ENCODE measurements around the gene HRCT1.
"Not testable (repeated sequence)": the region's sequence is repeated elsewhere in the genome, so short reads cannot be mapped to it uniquely, and the experiment has no call there.

The HRCT1 gene

DNA sequence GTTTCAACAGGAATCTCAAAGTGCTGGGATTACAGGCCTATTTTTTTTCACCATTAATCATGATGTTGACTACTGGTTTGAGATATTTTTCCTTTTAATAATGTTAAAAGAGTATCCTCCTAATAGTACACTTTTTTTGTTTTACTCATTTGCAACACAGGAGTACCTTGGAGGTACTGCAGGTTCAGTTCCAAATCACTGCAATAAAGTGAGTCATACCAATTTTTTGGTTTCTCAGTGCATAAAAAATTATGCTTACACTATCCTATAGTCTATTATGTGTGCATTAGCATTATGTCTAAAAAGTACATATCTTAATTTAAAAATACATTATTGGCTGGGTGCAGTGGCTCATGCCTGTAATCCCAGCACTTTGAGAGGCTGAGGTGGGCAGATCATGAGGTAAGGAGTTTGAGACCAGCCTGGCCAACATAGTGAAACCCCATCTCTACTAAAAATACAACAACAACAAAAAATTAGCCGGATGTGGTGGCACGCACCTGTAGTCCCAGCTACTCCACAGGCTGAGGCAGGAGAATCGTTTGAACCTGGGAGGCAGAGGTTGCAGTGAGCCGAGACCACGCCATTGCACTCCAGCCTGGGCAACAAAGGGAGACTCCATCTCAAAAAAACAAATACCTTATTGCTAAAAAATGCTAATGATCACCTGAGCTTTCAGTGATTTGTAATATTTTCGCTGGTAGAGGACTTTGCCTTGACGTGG, 8.5 kb upstream of the HRCT1 start:
- not testable (repeated sequence) for DNase-seq

- no peak for DNase-seq
Observed at GRCh38 chr9:35898337-35898736, 7.7 kb upstream of the HRCT1 start.

GRCh38 chr9:35899021-35899420, 7.0 kb upstream of the HRCT1 start:
- no peak for DNase-seq

GRCh38 chr9:35903049-35903448, 3.0 kb upstream of the HRCT1 start:
- peak; percentile 62 for DNase-seq

GRCh38 chr9:35904338-35904737, 1.7 kb upstream of the HRCT1 start:
- DNase-seq, result no peak

- peak; percentile 70 for DNase-seq
Observed at GRCh38 chr9:35905051-35905781, 786 bp upstream of the HRCT1 start.

DNA sequence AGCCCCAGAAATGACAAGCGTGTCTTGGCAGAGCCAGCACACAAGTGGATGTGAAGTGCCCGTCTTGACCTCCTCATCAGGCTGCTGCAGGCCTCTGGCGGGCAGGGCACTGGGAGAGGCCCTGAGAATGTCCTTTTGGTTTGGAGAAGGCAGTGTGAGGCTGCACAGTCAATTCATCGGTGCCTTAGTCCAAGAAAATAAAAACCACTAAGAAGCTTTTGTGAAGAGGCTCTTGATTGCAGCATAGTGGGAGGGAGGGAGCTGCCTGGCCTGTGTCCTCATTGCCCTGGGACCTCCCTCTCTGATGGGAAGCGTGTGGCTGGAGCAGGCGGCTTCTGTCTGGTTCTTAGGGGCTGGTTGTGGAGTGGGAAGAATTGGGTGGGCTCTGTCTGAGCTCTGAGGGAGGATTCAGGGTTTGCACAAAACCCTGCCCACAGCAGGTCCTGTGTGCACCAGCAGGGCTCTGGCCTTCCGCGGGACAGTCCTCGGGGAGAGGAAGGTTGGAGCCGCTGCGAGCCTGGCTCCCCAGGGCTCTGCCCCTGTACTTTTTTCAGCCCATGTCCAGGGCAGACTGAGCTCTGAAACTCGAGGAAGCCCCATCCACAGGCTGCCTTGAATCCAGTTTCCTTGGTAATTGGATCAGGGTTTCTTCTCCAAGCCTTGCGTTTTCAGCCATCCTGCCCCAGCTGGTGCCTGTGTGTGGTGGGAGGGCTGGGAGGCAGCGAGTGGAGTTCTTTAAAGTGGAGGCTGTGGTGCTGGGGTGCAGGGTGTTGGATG, 1.1 kb downstream of the HRCT1 start:
- peak; percentile 84 for DNase-seq

- peak; percentile 98 for DNase-seq
Observed at GRCh38 chr9:35907711-35908503, 1.9 kb downstream of the HRCT1 start.

DNA sequence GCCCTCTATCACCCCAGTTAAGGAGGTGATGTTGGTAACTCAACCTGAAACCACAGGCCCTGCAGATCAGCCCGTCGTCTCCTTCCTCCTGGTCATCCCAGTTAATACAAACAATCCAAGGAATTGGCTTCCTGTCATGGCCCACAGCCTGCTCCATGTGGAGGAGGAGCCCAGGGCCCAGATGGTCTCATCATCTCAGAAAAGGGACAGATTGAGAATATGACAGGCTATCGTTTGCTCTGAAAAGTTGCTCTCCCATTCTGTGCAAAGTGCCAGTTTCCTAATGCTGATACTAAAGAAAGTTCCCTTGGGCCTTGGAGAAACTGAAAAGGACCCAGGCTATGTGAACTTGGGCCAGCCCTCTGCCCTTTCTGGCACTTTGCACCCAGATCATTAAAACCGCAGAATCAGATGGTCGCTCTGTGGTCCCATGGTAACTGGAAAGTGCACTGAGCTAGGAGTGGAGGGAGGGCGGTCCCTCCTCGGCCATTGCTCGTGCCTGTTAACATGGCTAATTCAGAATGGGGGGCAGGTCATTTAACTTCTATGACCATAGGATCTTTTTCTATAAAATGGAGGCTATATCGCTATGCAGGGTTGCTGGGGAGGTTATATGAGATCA, 2.6 kb downstream of the HRCT1 start:
- DNase-seq, result no peak

DNA sequence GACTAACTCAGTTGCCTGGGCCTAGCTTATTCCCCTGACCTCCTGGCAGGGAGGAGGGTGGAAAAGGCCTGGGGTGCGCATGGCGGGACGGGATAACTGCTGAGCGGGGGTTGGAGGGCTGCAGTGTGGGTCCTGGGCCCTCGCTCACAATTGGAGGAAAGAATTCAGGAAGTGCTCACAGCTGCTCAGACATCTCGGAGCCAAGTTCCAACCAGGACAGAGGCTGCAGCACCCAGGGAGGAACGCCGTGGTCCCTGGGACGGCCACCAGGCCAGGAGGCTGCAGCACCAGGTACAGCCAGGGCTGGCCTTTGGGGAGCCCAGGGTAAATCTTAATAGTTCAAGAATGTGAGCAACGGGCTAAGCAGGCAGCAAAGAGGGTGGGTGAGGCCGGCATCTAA, 3.3 kb downstream of the HRCT1 start, which contains the start of gene SPAAR:
TSS of gene SPAAR (plus strand) at position 217 of the 400 bp plus-strand sequence. CDS start 974 bp downstream, outside the sequence.
- no peak for DNase-seq

GRCh38 chr9:35909687-35910612, 3.9 kb downstream of the HRCT1 start:
- DNase-seq, result no peak

GRCh38 chr9:35910613-35911359, 4.8 kb downstream of the HRCT1 start:
- peak; percentile 69 for DNase-seq

DNA sequence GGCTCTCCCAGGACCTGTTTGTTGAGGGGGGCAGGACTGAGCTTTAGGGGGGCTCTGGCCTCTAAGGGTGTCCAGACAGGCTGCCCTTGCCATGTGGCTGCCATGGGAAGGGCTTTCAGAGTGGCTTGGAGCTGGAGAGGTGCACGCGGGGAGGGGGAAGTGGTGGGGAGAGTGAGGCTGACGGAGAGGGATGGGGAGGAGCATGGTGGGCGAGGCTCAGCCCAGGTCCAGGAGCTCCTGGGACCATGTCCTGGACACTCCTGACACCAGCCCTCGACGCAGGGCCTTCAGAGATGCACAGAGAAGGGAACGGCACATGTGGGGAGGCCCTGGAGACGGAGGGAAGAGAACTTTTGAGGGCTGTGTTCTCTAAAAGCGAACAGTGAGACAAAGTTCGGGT, 5.7 kb downstream of the HRCT1 start:
- DNase-seq, result no peak

DNA sequence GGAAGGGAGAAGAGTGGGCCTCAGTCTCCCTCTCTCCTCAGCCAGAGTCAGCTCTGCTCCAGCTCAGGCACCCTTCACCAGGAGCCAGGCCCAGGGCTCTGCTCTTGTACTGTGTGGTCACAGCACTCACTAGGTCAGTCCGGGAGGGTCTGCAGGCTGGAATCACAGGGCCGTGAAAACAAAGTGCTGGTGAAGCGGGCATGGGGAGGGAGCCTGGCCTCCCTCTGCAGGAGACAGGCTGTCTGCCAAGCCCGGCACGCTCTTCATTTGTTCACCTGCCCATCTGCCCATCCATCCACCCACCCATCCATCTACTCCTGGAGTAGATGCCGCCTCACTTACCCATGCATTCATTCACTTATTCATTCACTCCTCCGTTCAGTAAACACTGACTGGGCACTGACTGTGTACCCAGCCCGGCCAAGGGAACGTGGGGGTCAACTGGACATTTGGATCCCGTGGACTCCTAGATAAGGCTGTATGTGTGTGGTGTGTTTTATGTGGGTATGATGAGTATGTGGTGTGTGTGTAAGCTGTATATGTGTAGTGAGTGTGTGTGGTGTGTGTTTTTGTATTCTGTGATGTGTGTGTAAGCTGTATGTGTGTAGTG, 6.9 kb downstream of the HRCT1 start:
- no peak for DNase-seq

- DNase-seq, result not testable (repeated sequence)
Observed at GRCh38 chr9:35913429-35913828, 7.4 kb downstream of the HRCT1 start.

- DNase-seq, result peak; percentile 40
Observed at GRCh38 chr9:35914301-35914807, 8.4 kb downstream of the HRCT1 start.

DNA sequence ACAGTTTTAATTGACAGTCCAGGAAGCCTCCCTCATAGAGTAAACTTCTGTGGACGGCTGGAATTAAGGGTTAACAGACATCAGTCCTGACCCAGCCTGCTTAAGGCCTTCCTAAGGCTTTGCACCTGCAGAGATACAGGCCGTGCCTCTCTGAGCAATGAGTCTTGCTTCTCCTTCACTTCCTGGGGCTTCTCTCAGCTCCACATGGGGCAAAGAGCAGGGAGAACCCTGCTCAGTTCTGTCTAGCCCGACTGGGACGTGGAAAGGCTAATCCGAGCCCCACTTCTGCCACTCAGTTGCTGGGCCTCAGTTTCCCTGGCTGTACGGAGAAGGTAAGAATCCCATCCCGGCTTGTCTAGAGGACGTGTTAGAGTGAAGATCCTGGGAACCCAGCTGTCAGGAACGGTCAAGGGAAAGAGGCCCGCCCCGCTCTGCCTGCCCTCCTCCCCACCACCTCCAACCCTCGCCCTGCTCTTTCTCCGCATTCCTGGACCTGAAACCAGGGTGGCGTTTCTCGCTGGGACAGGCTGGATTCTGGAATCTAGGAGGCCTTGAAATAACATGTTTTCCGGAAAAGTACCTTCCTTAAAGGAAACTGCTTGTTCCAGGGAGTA, 9.8 kb downstream of the HRCT1 start:
- no peak for DNase-seq

- no peak for DNase-seq
Observed at GRCh38 chr9:35917261-35917660, 11.3 kb downstream of the HRCT1 start.

DNA sequence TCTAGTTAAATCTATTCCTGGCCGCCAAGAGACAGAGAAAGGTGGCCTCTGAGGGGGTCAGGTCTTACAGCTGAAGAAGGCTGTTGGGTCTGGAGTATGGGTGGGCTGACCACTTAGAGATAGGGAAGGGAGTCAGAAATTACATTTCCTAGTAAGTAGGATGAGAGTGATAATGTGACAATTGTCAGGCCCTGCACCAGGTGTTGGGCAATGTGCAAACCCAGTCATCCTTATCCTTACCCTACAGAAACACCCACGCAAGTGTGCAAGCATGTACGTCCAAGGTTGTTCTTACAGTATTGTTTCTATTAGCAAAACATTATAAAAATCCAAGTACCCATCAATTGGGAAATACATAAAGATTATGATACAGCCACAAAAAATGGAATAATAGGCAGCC, 12.8 kb downstream of the HRCT1 start:
- no peak for DNase-seq
